Endothelial cell of umbilical vein (primary cell): ENCODE data around the gene LCE3A. TPM values are rescaled to one million over a fixed set of nuclear protein-coding genes. Genes with fewer than 3 reads are reported as not detected.
"Not testable (repeated sequence)": the region's sequence is repeated elsewhere in the genome, so short reads cannot be mapped to it uniquely, and the experiment has no call there.

Experiments
- BruUV-seq: library from RNA; stranded (reverse); fragments of 400-500 nt; replicated peaks from 2 replicates; lab custom pipeline; 2021; lab: Mats Ljungman, UMichigan
- CTCF ChIA-PET: fragments of 300-600, 350-600 bp; sonication (Branson Sonifier 250); formaldehyde crosslinking; loops from one replicate; lab custom pipeline; 2021; ENCODE audit warnings: antibody characterized with exemption, inconsistent platforms; lab: Charles Lee
- POLR2A ChIA-PET: fragments of 300-600, 350-600 bp; sonication (Branson Sonifier 250); formaldehyde crosslinking; loops from one replicate; lab custom pipeline; 2021; ENCODE audit warnings: antibody characterized with exemption, inconsistent platforms; lab: Charles Lee
- DNase-seq: peaks from one replicate; pipeline ENCODE4 v3.0.0-alpha.2; 2011; ENCODE audit warnings: low read depth, low spot score
- FAIRE-seq: peaks from 2 replicates; lab custom pipeline; 2011; peaks lifted over from hg19 to GRCh38; lab: Jason Lieb, UNC
- H2AFZ ChIP-seq: 2 replicates; pipeline ENCODE4 v1.6.0; 2012; ENCODE audit warnings: low read depth, low read length, control low read depth, inconsistent platforms
- H3K27ac ChIP-seq: 2 replicates; pipeline ENCODE4 v1.5.1; 2011; ENCODE audit warnings: low read depth, mild to moderate bottlenecking, control low read depth, low read length, moderate library complexity; ENCODE audit not compliant: insufficient read depth
- H3K27me3 ChIP-seq, 2 experiments: 2 replicates each; pipeline versions ENCODE4 v1.6.0 to v1.6.1; 2011; ENCODE audit warnings: low read length in 2 of 2, mixed read lengths in 1 of 2; ENCODE audit not compliant: control insufficient read depth in 2 of 2, insufficient read depth in 2 of 2
- H3K36me3 ChIP-seq, 2 experiments: 2 replicates in 1 of 2; 3 replicates in 1 of 2; pipeline ENCODE4 v1.5.1; 2011; ENCODE audit warnings: low read length in 2 of 2, mild to moderate bottlenecking in 1 of 2, moderate library complexity in 1 of 2; ENCODE audit not compliant: control insufficient read depth in 2 of 2, insufficient read depth in 2 of 2; ENCODE audit errors: extremely low read depth in 1 of 2
- H3K4me1 ChIP-seq: 3 replicates; pipeline ENCODE4 v1.5.1; 2011; ENCODE audit warnings: mild to moderate bottlenecking, low read length; ENCODE audit not compliant: control insufficient read depth, insufficient read depth; ENCODE audit errors: extremely low read depth
- H3K4me2 ChIP-seq: 2 replicates; pipeline ENCODE4 v1.6.1; 2011; ENCODE audit warnings: low read length, control low read depth, mixed read lengths; ENCODE audit not compliant: insufficient read depth
- H3K4me3 ChIP-seq, 3 experiments: fragments of 200-600 bp in 1 of 3; sonication (generic), shearing (Covaris generic) in 1 of 3; replicated peaks in 1 of 3; 2 replicates each; pipeline ENCODE4 v1.5.1; 2011 to 2016; ENCODE audit warnings: control low read depth in 3 of 3, low read length in 3 of 3, mild to moderate bottlenecking in 2 of 3, inconsistent platforms in 1 of 3, low read depth in 1 of 3, moderate library complexity in 1 of 3; ENCODE audit not compliant: insufficient read depth in 1 of 3
- H3K79me2 ChIP-seq: 2 replicates; pipeline ENCODE4 v1.6.0; 2012; ENCODE audit warnings: low read length, inconsistent platforms; ENCODE audit not compliant: control insufficient read depth, insufficient read depth
- H3K9ac ChIP-seq: replicated peaks from 2 replicates; pipeline ENCODE3; 2011; ENCODE audit warnings: low read length, control low read depth; ENCODE audit not compliant: insufficient read depth; ENCODE audit errors: extremely low read depth
- H3K9me1 ChIP-seq: replicated peaks from 3 replicates; pipeline ENCODE4 v1.6.0; 2011; ENCODE audit warnings: mild to moderate bottlenecking, low read length; ENCODE audit not compliant: control insufficient read depth, insufficient read depth; ENCODE audit errors: extremely low read depth
- H3K9me3 ChIP-seq: replicated peaks from 2 replicates; pipeline ENCODE4 v1.5.1; 2012; ENCODE audit warnings: low read length, inconsistent platforms; ENCODE audit not compliant: control insufficient read depth, insufficient read depth
- H4K20me1 ChIP-seq: replicated peaks from 2 replicates; pipeline ENCODE3; 2011; ENCODE audit warnings: mild to moderate bottlenecking, low read length; ENCODE audit not compliant: control insufficient read depth, insufficient read depth; ENCODE audit errors: extremely low read depth
- CTCF ChIP-seq, 2 donors: IDR thresholded peaks; 1 replicate in 1 of 2; 2 replicates in 1 of 2; pipeline ENCODE4 v1.5.1; 2011; ENCODE audit warnings: low read length in 2 of 2, mild to moderate bottlenecking in 2 of 2, moderate library complexity in 2 of 2, control low read depth in 1 of 2, inconsistent platforms in 1 of 2, low read depth in 1 of 2; ENCODE audit not compliant: insufficient read depth in 1 of 2; ENCODE audit errors: extremely low read depth in 1 of 2
- EZH2 ChIP-seq: IDR thresholded peaks from 2 replicates; pipeline ENCODE4 v1.6.1; 2012; ENCODE audit warnings: borderline replicate concordance, low read depth, mild to moderate bottlenecking, moderate library complexity, low read length, inconsistent platforms; ENCODE audit not compliant: severe bottlenecking
- FOS ChIP-seq: IDR thresholded peaks from 2 replicates; pipeline ENCODE4 v1.6.1; 2011; ENCODE audit warnings: mild to moderate bottlenecking, low read length, moderate library complexity, borderline replicate concordance; ENCODE audit not compliant: insufficient read depth
- JUN ChIP-seq: IDR thresholded peaks from 2 replicates; pipeline ENCODE4 v1.6.1; 2011; ENCODE audit warnings: borderline replicate concordance, low read depth; ENCODE audit not compliant: insufficient read length, insufficient read depth
- MAX ChIP-seq: IDR thresholded peaks from 2 replicates; pipeline ENCODE4 v1.6.1; 2011; ENCODE audit not compliant: insufficient read depth, insufficient read length
- MYC ChIP-seq: IDR thresholded peaks from one replicate; pipeline ENCODE4 v1.6.1; 2011; ENCODE audit warnings: mild to moderate bottlenecking, low read depth, low read length
- POLR2A ChIP-seq: IDR thresholded peaks from 2 replicates; pipeline ENCODE4 v1.6.1; 2012; ENCODE audit warnings: low read depth, mild to moderate bottlenecking, control low read depth, low read length
- dilution Hi-C: fragments of 300-500 bp; cut with MboI; formaldehyde crosslinking; loops from one replicate; pipeline ENCODE4 v1.15.0; 2019; ENCODE audit warnings: low sequenced_read_pairs; ENCODE audit not compliant: extremely low pct_ligation_motif_present
- intact Hi-C: fragments of 100-400 bp; cut with micrococcal nuclease; formaldehyde crosslinking; loops from one replicate; pipeline ENCODE4 v1.10.0; 2022
- polyA plus RNA-seq, 4 experiments: library from polyadenylated mRNA; depleted of rRNA in 3 of 4; stranded (reverse) in 3 of 4; unstranded in 1 of 4; fragments of >200 nt; gene quantifications; 2 replicates each; pipeline versions ENCODE4 v1.2.1 to v1.2.3, GENCODE V29; 2011 to 2012; ENCODE audit warnings: missing spikeins in 1 of 4
- total RNA-seq: library from RNA; stranded (reverse); gene quantifications from 2 replicates; pipeline ENCODE4 v1.2.3, GENCODE V29; 2021

Gene LCE3A
- total and polyA plus RNA-seq, 2 donors (not counting 3 experiments of a cell fraction or from before 2014, with no cell fraction given), result not detected

- Histone ChIP-seq H3K79me2 (no peaks in the 10 kb centered on the region), H3K27ac (no peak within 1 kb of the TSS), H2AFZ (no peak within 1 kb of the TSS), H3K4me3 (no peak within 1 kb of the TSS), H3K9me3 (peaks cover 2% of the 10 kb centered on the region), H3K36me3 (no peaks in the 10 kb centered on the region), H3K4me1 (no peaks in the 10 kb centered on the region), H3K27me3 (no peaks in the 10 kb centered on the region), H3K4me2 (no peak within 1 kb of the TSS), H4K20me1 (no peaks in the 10 kb centered on the region), H3K9ac (no peak within 1 kb of the TSS), H3K9me1 (no peaks in the 10 kb centered on the region)
- CTCF ChIA-PET, result no interaction called here
- POLR2A ChIA-PET, result no interaction called here
- no TSS peak for BruUV-seq
- TF ChIP-seq EZH2, result no peak
- no peak for TF ChIP-seq POLR2A
- no peak for TF ChIP-seq MYC
- TF ChIP-seq MAX, result no peak
- no peak for TF ChIP-seq FOS
- TF ChIP-seq CTCF (IDR thresholded peaks at IDR 0.05; ENCODE audit: extremely low read depth in 1 of 2, insufficient read depth in 1 of 2, low read depth in 1 of 2, low read length in 2 of 2), result no peak
- no peak for TF ChIP-seq JUN
- intact Hi-C loops (no loop called here), dilution Hi-C loops (no loop called here)
- no peak for FAIRE-seq
- DNase-seq, result no peak
These were observed 42.5 kb downstream of the LCE3A start, which contains the start of gene LCE3D for GRCh38 chr1:152580433-152580832. Gene LCE3D (minus strand): TSS chr1:152580516. CDS start chr1:152579936, 580 bp downstream.

GRCh38 chr1:152579526-152579925, 43.4 kb downstream of the LCE3A start:
- DNase-seq, H3K4me3 ChIP-seq, H3K27ac ChIP-seq, CTCF ChIA-PET, H3K79me2 ChIP-seq, H3K4me2 ChIP-seq, H3K36me3 ChIP-seq, intact Hi-C loops, H2AFZ ChIP-seq, H3K9me1 ChIP-seq, BruUV-seq, H3K27me3 ChIP-seq, H3K9me3 ChIP-seq, H3K9ac ChIP-seq, dilution Hi-C loops, H4K20me1 ChIP-seq, FAIRE-seq, POLR2A ChIA-PET, H3K4me1 ChIP-seq: not testable (repeated sequence)
